Measurements from ENCODE around the gene BPIFB1.

Gene BPIFB1, protein sequence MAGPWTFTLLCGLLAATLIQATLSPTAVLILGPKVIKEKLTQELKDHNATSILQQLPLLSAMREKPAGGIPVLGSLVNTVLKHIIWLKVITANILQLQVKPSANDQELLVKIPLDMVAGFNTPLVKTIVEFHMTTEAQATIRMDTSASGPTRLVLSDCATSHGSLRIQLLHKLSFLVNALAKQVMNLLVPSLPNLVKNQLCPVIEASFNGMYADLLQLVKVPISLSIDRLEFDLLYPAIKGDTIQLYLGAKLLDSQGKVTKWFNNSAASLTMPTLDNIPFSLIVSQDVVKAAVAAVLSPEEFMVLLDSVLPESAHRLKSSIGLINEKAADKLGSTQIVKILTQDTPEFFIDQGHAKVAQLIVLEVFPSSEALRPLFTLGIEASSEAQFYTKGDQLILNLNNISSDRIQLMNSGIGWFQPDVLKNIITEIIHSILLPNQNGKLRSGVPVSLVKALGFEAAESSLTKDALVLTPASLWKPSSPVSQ

DNA sequence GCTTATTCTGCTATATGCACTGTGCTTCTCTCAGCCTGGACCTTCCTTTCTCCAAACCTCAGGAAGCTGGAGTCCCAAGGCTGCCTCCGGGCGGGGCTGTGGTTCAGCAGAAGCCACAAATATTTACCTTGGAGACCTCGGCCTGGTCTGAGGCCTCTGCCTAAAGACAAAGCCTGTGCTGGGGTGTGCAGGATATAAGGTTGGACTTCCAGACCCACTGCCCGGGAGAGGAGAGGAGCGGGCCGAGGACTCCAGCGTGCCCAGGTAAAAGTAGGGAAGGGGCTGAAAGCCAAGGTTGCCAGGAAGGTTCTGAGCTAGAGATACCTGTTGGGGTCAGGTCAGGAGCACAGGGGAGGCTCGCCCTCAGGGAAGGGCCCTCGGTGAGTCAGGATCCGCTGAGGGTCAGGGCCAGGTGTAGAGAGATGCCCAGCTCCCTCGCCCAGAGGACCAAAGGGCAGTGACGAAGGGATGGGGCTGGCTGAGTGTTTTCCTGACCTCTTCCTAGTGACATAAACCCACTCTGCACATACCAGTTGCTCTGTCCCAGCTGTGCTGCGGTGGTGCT lies at the start of gene BPIFB1:
Gene BPIFB1, plus strand, starts transcription at position 224 of the 565 bp plus-strand sequence. CDS start 2,860 bp downstream, outside the sequence.
- no peak for DNase-seq (ENCODE audit: low read depth, low spot score)

DNA sequence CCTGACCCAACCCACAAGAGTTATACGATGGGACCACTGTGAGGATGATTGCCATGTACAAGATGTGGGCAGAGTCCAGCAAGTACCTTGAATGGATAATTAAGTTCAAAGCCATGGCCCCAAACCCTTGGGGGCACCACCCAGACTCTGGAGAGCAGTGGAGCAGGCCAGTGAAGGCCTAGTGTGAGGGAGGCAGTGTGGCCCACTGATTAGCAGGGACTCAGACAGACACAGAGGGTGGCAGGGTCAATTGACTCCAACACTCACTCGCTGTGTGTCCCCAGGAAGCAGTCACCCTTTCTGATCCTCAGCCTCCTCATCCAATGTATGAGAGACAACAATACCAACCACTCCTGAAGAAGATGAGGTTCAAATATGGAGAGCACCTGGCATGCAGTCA lies 49.0 kb upstream of the BPIFB1 start:
- DNase-seq (ENCODE audit: low read depth, low spot score) = no peak

DNA sequence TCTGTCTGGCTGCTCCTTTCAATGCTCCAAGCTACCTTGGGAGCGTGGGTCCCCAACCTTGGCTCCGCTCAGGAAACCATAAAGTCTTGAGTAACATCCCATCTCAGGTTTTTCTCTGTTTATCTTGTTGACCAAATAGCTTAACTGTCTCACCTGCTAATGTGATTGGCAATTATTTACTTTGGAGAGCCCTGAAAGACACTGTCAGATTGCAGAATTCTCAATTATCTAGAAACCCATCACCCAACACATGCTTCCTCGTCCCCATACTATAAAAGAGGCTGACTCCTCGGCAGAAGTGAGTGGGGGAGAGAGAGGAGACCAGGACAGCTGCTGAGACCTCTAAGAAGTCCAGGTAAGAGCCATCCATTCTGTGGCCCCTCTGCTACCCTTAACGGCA lies 47.3 kb upstream of the BPIFB1 start, which contains the start of gene BPIFA1:
Gene BPIFA1, plus strand, starts transcription at position 301 of the 400 bp plus-strand sequence. CDS start 1,716 bp downstream, outside the sequence.
- DNase-seq (ENCODE audit: low read depth, low spot score) = no peak

DNA sequence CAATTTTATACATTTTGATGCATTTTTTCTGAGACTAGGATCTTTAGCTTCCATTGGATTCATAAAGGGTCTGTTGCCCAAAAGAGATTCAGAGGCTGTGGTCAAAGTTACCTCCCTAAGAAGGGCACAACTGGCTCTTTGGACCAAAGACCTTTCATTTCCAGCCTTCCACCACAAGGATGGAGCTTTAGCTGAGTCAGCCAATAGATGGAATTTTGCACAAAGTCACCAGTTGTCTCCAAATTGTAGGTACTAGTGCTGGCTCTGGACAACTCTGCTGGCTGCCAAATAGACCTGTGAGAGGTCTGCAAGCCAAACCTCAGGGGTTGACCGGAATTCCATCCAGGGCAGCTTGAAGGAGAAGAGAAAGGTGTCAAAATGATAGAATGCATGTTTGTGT lies 46.7 kb upstream of the BPIFB1 start:
- DNase-seq (ENCODE audit: low read depth, low spot score) = no peak

DNA sequence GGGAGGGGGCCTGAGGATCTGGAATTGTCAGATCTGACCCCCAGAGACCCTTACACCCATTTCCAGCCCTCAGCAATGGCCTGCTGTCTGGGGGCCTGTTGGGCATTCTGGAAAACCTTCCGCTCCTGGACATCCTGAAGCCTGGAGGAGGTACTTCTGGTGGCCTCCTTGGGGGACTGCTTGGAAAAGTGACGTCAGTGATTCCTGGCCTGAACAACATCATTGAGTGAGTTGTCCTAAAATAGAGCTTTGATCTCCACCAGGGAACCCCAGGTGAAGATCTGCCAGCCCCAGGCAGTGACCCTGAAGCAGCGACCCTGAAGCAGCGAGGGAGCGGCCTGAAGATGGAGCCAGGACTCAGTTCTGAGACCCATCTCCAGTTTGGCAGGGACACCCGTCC lies 45.0 kb upstream of the BPIFB1 start:
- DNase-seq (ENCODE audit: low read depth, low spot score) = no peak

DNA sequence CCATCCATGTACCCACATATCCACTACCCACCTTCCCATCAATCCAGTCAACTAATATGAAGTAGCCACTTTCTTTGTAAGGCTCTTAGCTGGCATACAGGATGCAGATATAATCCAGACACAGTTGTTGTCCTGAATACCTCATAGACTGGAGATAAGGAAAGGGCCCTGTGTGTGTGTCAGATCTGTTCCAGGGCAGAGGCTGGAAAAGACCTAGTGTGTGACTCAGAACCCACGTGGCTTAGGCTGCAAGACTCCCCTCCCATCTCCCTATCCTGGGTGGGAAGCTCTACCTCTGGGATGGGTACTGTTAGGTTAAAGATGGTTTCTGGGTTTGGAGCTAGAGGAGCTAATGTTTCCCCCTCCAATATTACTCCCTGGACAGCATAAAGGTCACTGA lies 43.6 kb upstream of the BPIFB1 start:
- no peak for DNase-seq (ENCODE audit: low read depth, low spot score)

DNA sequence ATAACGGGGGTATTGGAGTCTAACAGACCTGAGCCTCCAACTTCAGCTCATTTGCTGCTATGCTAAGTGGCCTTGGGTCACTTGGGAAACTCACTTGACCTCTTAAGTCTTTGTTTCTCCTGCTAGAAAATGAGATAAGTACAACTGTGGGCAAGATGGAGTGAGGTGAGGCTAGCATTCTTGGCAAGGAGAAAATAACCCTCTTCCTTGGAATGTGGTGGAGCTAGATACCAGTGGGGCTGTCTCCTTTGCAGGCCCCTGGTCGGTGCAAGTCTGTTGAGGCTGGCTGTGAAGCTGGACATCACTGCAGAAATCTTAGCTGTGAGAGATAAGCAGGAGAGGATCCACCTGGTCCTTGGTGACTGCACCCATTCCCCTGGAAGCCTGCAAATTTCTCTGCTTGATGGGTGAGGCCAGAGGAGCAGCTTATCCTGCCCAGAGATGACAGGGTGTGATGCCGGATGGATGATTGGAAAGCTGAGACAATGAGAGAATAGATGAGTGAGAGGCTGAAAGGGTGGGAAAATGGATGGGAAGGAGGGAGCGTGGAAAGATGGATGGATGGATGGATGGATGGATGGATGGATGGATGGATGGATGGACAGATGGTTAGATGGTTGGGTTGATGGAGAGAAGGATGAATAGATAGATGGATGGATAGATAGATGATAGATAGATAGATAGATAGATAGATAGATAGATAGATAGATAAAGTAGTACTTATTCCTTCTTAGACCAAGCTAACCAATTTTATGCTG lies 42.9 kb upstream of the BPIFB1 start:
- no peak for DNase-seq (ENCODE audit: low read depth, low spot score)

DNA sequence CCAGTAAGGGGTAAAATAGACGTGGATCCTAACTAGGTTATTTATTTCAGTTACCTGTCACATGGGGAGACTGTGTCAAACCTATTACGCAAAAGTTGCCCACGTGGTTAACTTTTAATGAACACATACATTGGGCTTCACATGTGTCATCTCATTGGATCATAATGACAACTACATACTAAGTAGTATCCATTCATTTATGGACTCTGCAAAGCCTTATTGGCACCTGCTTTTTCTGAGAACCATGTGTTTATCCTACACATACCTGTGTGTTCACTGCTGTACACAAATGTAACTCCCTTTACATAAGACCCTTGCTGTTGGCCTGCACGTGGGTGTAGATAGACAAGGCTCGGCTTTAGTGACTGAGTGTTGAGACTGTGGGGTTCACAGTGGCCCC lies 42.1 kb upstream of the BPIFB1 start:
- DNase-seq (ENCODE audit: low read depth, low spot score) = no peak

DNA sequence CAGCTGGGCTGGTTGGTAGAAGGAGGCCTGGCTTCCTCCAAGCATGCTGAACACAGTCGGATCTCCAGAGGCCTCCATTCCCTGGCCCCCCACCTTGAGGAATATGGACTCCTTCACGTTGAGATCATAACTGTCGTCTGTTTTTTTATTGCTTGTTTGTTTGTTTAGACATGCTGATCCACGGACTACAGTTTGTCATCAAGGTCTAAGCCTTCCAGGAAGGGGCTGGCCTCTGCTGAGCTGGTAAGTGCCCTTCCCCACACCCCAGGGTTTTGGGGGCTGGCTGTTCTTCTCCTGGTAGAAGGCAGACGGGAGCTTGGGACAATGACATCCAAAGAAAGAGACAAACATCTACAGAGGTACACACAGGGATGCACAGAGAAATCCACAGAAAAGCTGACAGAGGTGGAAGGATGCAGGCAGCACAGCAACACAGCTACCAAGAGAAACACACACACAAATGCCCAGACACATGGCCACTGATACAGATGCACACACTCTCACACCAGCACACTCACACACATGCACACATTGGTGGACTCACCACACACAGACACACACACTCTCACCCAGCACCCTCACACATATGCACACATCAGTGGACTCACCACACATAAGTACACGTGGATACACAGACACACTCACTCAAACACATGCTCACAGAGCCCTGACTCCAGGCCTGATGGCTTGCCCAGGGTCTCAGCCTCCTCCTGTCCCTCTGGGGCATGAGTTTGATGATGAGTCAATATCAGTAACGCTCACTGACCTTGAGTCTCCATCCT lies 40.5 kb upstream of the BPIFB1 start:
- no peak for DNase-seq (ENCODE audit: low read depth, low spot score)

DNA sequence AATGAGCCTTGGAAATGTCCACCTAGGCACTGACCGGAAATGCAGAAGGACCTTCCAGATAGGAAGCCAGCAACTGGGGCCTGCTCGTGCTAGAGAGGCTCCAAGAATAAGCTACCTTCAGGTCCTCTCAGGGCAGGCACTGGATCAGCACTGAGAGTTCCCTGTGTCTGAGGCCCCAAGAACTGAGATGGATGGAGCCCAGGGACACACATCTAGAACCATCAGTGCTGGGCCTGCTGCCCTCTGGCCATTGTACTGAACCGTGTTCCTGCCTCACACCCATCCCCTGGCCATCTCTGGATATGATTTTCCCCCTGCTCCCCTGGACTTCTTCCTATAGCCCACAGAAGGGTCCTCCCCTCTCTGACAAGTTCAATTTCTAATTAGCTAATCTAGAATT lies 36.9 kb upstream of the BPIFB1 start:
- DNase-seq (ENCODE audit: low read depth, low spot score) = no peak

DNA sequence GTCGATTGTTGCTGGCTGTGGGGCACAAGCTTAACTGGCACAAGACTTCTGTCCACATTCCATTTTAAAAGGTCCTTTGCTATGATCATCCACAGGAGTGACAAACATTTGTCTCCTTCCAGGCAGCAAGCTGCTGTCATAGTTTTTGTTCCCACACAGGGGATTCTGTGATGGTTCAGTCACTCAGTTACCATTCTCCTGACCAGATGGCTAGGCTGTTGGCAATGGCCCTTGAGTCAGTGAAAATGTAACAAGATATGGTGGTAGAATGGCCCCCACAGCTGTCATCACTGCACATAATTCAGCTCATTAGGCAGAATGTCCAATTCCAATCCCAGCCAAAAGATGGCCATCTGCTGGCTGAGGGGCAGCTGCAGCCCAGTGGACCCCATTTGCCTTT lies 33.6 kb upstream of the BPIFB1 start:
- DNase-seq (ENCODE audit: low read depth, low spot score) = no peak

DNA sequence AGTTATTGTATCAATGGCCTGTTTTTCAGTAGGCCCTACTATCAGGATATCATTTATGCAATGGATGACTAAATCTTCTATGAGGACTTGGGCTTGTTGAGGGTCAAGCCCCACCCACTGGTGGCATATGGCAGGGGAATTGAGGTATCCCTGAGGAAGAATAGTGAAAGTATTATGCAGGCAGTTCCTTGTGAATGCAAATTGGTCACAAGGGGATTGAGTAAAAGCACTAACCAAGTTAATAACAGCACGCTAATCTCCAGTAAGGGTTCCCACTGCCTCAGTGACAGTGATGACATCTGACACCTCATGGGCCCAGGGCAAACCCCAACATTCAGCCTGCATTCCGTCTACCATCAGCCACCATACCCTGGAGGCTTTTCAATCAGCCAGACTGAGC lies 32.3 kb upstream of the BPIFB1 start:
- DNase-seq (ENCODE audit: low read depth, low spot score) = no peak

DNA sequence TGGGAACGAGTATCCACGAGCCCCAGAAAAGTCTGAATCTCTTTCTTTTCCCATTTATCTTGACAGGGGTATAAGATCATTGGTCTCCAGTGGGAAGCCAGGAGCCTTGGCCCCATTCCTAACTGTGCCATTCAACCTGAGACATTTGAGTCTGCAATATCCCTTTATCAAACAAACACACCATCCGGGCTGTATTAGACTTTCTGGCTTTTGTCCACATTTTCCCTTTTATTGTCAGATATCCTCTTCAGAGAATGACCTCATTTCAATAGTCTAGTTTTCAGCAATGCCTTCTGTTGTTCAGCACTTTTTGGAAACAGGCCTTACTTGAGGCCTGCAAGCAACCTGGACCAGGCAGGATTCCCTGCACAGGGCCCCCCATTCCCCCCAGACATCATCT lies 31.5 kb upstream of the BPIFB1 start:
- no peak for DNase-seq (ENCODE audit: low read depth, low spot score)

DNA sequence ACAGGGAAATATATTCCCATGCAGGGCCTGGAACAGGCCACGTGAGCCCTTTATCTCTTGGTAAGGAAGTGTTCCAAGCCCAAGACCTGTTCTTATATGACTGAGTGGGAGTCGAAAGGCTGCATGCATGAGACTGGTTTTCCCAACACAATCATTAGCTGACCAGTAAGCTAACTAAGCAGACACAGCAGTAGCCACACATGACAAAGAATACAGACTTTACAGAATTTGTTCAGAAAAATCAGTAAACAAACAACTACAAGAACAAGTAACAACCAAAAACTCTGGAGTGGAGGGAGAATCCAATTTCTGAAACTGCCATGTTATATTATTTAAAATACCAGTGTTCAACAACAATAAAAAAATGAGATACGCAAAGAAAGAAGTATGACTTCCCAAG lies 30.6 kb upstream of the BPIFB1 start:
- no peak for DNase-seq (ENCODE audit: low read depth, low spot score)

DNA sequence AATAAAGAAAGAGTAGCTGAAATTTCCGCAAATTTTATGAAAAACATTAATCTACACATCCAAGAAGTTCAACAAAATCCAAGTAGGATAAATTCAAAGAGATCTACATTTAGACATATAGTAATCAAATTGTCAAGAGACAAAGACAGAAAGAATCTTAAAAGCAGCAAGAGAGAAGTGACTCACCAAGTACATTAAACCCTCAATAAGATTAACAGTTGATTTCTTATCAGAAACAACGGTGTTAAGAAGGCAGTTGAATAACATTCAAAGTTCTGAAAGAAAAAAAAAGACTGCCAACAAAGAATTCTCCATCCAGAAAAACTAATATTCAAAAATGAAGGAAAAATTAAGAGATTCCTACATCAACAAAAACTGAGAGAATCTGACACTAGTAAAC lies 28.0 kb upstream of the BPIFB1 start:
- DNase-seq (ENCODE audit: low read depth, low spot score) = no peak

DNA sequence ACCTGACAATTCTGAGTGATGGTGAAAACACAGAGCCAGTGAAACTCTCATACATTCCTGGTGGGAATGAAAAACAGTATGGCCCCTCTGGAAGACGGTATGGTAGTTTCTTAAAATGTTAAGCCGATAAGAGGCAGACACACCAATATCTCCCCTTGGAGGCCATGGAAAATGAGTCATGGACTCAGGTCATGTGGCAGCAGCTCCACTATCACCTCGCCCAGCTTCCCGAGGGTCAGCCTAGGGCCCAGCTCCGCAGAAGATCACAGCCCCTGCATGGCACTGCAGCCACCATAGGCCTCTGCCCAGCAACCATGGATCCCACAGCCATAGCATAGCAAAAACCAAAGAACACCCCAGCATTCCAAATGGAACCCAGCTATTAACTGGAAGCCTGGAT lies 25.8 kb upstream of the BPIFB1 start:
- no peak for DNase-seq (ENCODE audit: low read depth, low spot score)

DNA sequence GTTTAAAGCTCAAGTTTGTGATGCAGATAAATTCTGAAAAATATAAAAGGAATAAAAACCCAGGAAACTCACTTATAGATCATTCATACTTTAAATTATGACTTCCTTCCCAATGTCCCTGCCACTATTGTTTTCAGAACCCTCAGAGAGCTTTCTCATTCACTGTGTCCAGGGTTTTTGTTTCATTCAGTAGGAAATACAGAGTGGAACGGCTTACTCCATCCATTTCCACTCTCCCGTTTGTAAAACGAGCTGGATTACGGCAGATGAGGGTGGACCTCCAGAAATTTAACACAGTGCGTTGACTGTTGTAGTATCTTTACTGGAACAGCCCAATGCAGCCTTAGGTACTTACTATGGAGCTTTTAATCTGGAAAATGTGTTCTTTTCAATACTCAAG lies 23.6 kb upstream of the BPIFB1 start:
- no peak for DNase-seq (ENCODE audit: low read depth, low spot score)

DNA sequence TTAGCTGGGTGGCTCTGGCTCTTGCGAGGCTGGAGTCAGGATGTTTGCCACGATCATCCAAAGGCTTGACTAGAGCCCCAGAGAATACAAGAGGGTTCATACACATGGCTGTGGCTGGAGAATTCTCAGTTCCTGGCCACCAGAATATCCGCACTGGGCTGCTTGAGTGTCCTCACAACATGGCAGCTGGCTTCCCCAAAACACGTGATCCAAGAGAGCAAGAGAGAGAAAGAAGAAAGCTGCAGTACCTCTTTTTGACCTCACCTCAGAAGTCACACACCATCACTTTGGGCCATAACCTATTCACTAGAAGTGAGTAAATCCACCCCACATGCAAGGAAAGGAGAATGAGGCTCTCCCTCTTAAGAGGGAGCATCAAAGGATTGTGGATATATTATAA lies 21.5 kb upstream of the BPIFB1 start:
- no peak for DNase-seq (ENCODE audit: low read depth, low spot score)

DNA sequence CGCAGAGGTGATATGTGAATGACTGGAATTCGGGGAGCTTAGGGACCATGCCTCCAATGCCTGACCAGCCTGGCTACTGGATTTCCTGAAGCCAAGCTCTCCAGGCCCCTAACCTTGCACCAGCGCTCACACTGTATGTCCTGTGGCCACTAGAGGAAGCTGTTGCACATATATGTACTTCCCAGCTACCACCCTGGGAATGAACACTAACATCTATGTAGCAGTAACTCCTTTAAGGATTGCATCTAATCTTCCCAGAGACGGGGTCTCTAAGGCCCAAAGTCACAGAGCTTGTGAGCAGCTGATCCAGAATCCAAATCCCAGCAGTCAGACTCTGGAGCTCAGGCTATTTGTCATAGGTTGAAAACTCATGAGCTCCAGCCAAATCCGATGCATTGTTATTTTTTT lies 20.4 kb upstream of the BPIFB1 start:
- DNase-seq (ENCODE audit: low read depth, low spot score) = no peak

DNA sequence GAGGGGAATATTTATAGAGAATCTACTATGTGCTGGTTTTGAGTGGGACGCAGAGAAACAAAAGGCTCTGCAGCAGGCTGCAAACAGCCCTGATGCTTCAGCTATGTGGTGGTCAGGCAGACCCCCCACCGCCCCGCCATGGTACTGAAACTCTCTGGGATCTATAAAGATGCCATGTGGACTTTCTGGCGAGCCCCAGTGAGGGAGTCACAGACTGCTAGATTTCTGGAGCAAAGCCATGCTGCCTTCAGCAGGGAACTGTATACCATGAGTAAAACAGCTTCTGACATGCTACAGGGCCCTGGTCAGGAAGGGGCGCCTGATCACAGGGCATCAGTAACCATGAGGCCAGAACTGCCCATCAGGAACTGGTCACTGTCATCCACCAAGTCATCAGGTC lies 19.2 kb upstream of the BPIFB1 start:
- no peak for DNase-seq (ENCODE audit: low read depth, low spot score)

DNA sequence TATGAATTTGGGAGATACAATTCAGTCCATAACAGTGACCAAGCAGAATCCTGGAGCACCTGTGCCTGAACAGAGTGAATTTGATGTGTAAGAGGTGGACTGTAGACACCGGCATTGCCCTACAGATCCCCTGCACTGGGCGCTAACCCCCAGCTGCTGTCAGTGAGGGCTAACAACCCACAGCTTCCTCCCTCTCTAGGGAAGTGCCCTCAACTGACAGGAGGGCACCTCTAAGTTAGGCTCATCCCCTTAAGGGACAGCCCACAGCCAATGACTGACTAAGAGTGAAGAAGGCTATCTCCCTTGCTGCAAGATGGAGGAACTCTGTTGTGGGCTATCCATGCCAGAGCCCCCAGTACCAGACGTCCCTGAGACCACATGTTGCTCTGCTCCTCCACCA lies 15.3 kb upstream of the BPIFB1 start:
- no peak for DNase-seq (ENCODE audit: low read depth, low spot score)

All from activated CD4-positive, CD25-positive, alpha-beta regulatory T cell treated with anti-CD3 and anti-CD28 coated beads, Interleukin-2, amount 50 U/mL, for 16 hours (primary cell).